HepG2 (cell line): ENCODE data around the gene GPN2. TPM values are rescaled to one million over a fixed set of nuclear protein-coding genes. Genes with fewer than 3 reads are reported as not detected.

ENCODE experiments used
- ARNT ChIP-seq: fragments of 450-650 bp; IDR thresholded peaks from 2 replicates; pipeline ENCODE4 v1.6.1; 2017
- ATF5 ChIP-seq: sonication (generic); formaldehyde crosslinking; IDR thresholded peaks from 2 replicates; pipeline ENCODE4 v1.4.0; 2020; ENCODE audit warnings: mild to moderate bottlenecking, low read depth, missing genetic modification reagents
- CREB1 ChIP-seq, 2 experiments: fragments of 450-650 bp in 1 of 2; IDR thresholded peaks; 2 replicates each; pipeline ENCODE4 v1.6.1; 2016 to 2017; ENCODE audit warnings: control low read depth in 1 of 2, mild to moderate bottlenecking in 1 of 2, missing compliant biosample characterization in 1 of 2, missing genetic modification characterization in 1 of 2
- HNRNPLL ChIP-seq: fragments of 200-400 bp; formaldehyde crosslinking; IDR thresholded peaks from 2 replicates; pipeline ENCODE4 v1.6.1; 2017; ENCODE audit warnings: mild to moderate bottlenecking, low read depth, low read length; ENCODE audit not compliant: poor library complexity, severe bottlenecking
- NCOA2 ChIP-seq: sonication (generic); formaldehyde crosslinking; IDR thresholded peaks from 2 replicates; pipeline ENCODE4 v1.8.0; 2022; ENCODE audit warnings: inconsistent platforms
- PBX3 ChIP-seq: sonication (generic); formaldehyde crosslinking; IDR thresholded peaks from 2 replicates; pipeline ENCODE4 v1.8.1; 2023; ENCODE audit warnings: missing genetic modification reagents, inconsistent platforms, borderline replicate concordance
- POLR2G ChIP-seq: fragments of 200-400 bp; formaldehyde crosslinking; IDR thresholded peaks from 2 replicates; pipeline ENCODE4 v1.6.1; 2018; ENCODE audit warnings: mild to moderate bottlenecking, low read depth, low read length, moderate library complexity
- SPEN ChIP-seq: sonication (generic); formaldehyde crosslinking; IDR thresholded peaks from 2 replicates; pipeline ENCODE4 v1.5.1; 2020; ENCODE audit warnings: low read depth, mild to moderate bottlenecking, missing genetic modification reagents
- THAP8 ChIP-seq: sonication (generic); formaldehyde crosslinking; IDR thresholded peaks from 2 replicates; pipeline ENCODE4 v1.5.1; 2020; ENCODE audit warnings: missing genetic modification reagents, mild to moderate bottlenecking, borderline replicate concordance
- UBTF ChIP-seq: sonication (generic); formaldehyde crosslinking; IDR thresholded peaks from 2 replicates; pipeline ENCODE4 v1.4.0; 2020; ENCODE audit warnings: mild to moderate bottlenecking, missing genetic modification reagents
- ZBTB33 ChIP-seq: sonication (generic); formaldehyde crosslinking; IDR thresholded peaks from 2 replicates; pipeline ENCODE4 v1.4.0; 2020; ENCODE audit warnings: missing genetic modification reagents
- ZNF329 ChIP-seq: sonication (generic); formaldehyde crosslinking; IDR thresholded peaks from 2 replicates; pipeline ENCODE4 v1.9.0; 2021; ENCODE audit warnings: low read depth, mild to moderate bottlenecking, missing genetic modification reagents
- ZNF614 ChIP-seq: IDR thresholded peaks from 2 replicates; pipeline ENCODE4 v1.6.1; 2018; ENCODE audit warnings: missing biosample characterization, missing genetic modification reagents, inconsistent platforms, borderline replicate concordance
- ZNF674 ChIP-seq: sonication (generic); formaldehyde crosslinking; IDR thresholded peaks from 2 replicates; pipeline ENCODE4 v1.5.0; 2020; ENCODE audit warnings: low read depth, mild to moderate bottlenecking, missing genetic modification reagents
- ZNF691 ChIP-seq: sonication (generic); formaldehyde crosslinking; IDR thresholded peaks from 2 replicates; pipeline ENCODE4 v1.4.0; 2020; ENCODE audit warnings: missing genetic modification reagents, low read depth, mild to moderate bottlenecking, borderline replicate concordance
- ZNF788 ChIP-seq: sonication (generic); formaldehyde crosslinking; IDR thresholded peaks from 2 replicates; pipeline ENCODE4 v1.5.0; 2020; ENCODE audit warnings: mild to moderate bottlenecking, missing genetic modification reagents, borderline replicate concordance
- polyA plus RNA-seq, 8 experiments: library from polyadenylated mRNA; depleted of rRNA in 3 of 8; stranded (reverse) in 7 of 8; unstranded in 1 of 8; fragments of >200 nt; fragmentation: Illumina TruSeq in 4 of 8; extraction: Trizol in 4 of 8; gene quantifications; 2 replicates each; pipeline versions ENCODE4 v1.2.1 to v1.2.3, GENCODE V29; 2011 to 2016; ENCODE audit warnings: low read depth in 4 of 8, missing spikeins in 1 of 8, mixed read lengths in 1 of 8; ENCODE audit not compliant: insufficient read depth in 1 of 8
- total RNA-seq, 5 experiments: library from RNA; depleted of rRNA; stranded (reverse); fragments of >200 nt; fragmentation: Illumina TruSeq; extraction: Trizol; gene quantifications; 2 replicates each; pipeline ENCODE4 v1.2.3, GENCODE V29; 2016; ENCODE audit warnings: low read depth in 1 of 5

The GPN2 gene
- total and polyA plus RNA-seq, 2 of the 13 experiments (the other 11 are each of a cell fraction or from before 2014, with no cell fraction given), result 19.3 to 38.9 TPM

- TF ChIP-seq UBTF (CRISPR knock-in tag), result peak; percentile 92
- TF ChIP-seq NCOA2, result 0 out of 2 replicates have a peak, but pooled peaks have one; percentile 35
- no peak for TF ChIP-seq THAP8 (CRISPR knock-in tag)
- TF ChIP-seq PBX3 (CRISPR knock-in tag), result no peak
- no peak for TF ChIP-seq ZNF614 (CRISPR knock-in tag)
- TF ChIP-seq ZNF674 (CRISPR knock-in tag), result peak; percentile 93; the same call in 1 of the 2 replicates
- 0 out of 2 replicates have a peak, but pooled peaks have one; percentile 19 for TF ChIP-seq ZBTB33 (CRISPR knock-in tag)
- TF ChIP-seq ARNT, result no peak
- TF ChIP-seq ATF5, result peak; percentile 83; the same call in 1 of the 2 replicates
- TF ChIP-seq ZNF788 (CRISPR knock-in tag), result peak; percentile 94
- no peak for TF ChIP-seq CREB1 (IDR thresholded peaks at IDR 0.05)
- peak; percentile 81 for TF ChIP-seq CREB1 (CRISPR knock-in tag; IDR thresholded peaks at IDR 0.05)
- TF ChIP-seq HNRNPLL, result peak; percentile 86
- TF ChIP-seq ZNF329 (CRISPR knock-in tag), result peak; percentile 87; the same call in 1 of the 2 replicates
- peak; percentile 95 for TF ChIP-seq POLR2G
- peak; percentile 92 for TF ChIP-seq SPEN
- TF ChIP-seq ZNF691 (CRISPR knock-in tag), result peak; percentile 96; the same call in 1 of the 2 replicates
Measured at GRCh38 chr1:26889551-26890466, at the start of gene GPN2 (continued).
